GM23338 (cell line): ENCODE measurements around the gene ETV6. TPM values are rescaled to one million over a fixed set of nuclear protein-coding genes. Genes with fewer than 3 reads are reported as not detected.

Experiments
- ATAC-seq: fragments of 200-7000 bp; cut with Tn5 transposase; 3 replicates; pipeline ENCODE4 v1.9.1; 2020
- DNase-seq: peaks from one replicate; pipeline ENCODE4 v3.0.0-alpha.2; 2015; ENCODE audit warnings: low spot score
- H2AFZ ChIP-seq: fragments of 200-600 bp; sonication (generic); 2 replicates; pipeline ENCODE4 v1.8.0; 2016; ENCODE audit warnings: antibody characterized with exemption, mild to moderate bottlenecking, moderate library complexity
- H3F3A ChIP-seq: fragments of 200-600 bp; sonication (generic); replicated peaks from 2 replicates; pipeline ENCODE4 v1.8.0; 2017; ENCODE audit warnings: antibody characterized with exemption, mixed run types, low read depth
- H3K27ac ChIP-seq: fragments of 200-600 bp; sonication (generic); 2 replicates; pipeline ENCODE4 v1.6.1; 2016; ENCODE audit warnings: low read depth
- H3K27me3 ChIP-seq: fragments of 200-600 bp; sonication (generic); 2 replicates; pipeline ENCODE4 v1.8.0; 2016; ENCODE audit warnings: mild to moderate bottlenecking, mixed run types, moderate library complexity; ENCODE audit not compliant: insufficient read depth
- H3K36me3 ChIP-seq: fragments of 200-600 bp; sonication (generic); 2 replicates; pipeline ENCODE4 v1.8.0; 2016; ENCODE audit warnings: mild to moderate bottlenecking; ENCODE audit not compliant: insufficient read depth
- H3K4me1 ChIP-seq: fragments of 200-600 bp; sonication (generic); 2 replicates; pipeline ENCODE4 v1.8.0; 2016; ENCODE audit warnings: mild to moderate bottlenecking, moderate library complexity; ENCODE audit not compliant: insufficient read depth
- H3K4me2 ChIP-seq: fragments of 200-600 bp; sonication (generic); 2 replicates; pipeline ENCODE4 v1.7.1; 2017; ENCODE audit warnings: mixed run types
- H3K4me3 ChIP-seq: fragments of 200-600 bp; sonication (generic); 2 replicates; pipeline ENCODE4 v1.6.1; 2016; ENCODE audit warnings: mixed run types
- H3K79me2 ChIP-seq: fragments of 200-600 bp; sonication (generic); replicated peaks from 2 replicates; pipeline ENCODE4 v1.8.0; 2017; ENCODE audit warnings: mild to moderate bottlenecking; ENCODE audit not compliant: insufficient read depth
- H3K9me2 ChIP-seq: fragments of 200-600 bp; sonication (generic); 2 replicates; pipeline ENCODE4 v1.8.0; 2017; ENCODE audit not compliant: insufficient read depth
- H4K20me1 ChIP-seq: fragments of 200-600 bp; sonication (generic); replicated peaks from 2 replicates; pipeline ENCODE4 v1.8.0; 2017; ENCODE audit warnings: mild to moderate bottlenecking; ENCODE audit not compliant: insufficient read depth
- H3K27ac Mint-ChIP-seq: 2 replicates; pipeline ENCODE4 v1.8.0; 2020; ENCODE audit warnings: inconsistent platforms, mild to moderate bottlenecking, moderate library complexity, mixed read lengths
- H3K27me3 Mint-ChIP-seq: 3 replicates; pipeline ENCODE4 v1.8.0; 2022; ENCODE audit warnings: low read depth, mild to moderate bottlenecking, moderate library complexity, mixed read lengths, inconsistent platforms; ENCODE audit not compliant: insufficient read depth, poor library complexity
- H3K36me3 Mint-ChIP-seq: 3 replicates; pipeline ENCODE4 v1.8.0; 2021; ENCODE audit warnings: low read depth, mild to moderate bottlenecking, inconsistent platforms, moderate library complexity, mixed read lengths
- H3K4me1 Mint-ChIP-seq: 3 replicates; pipeline ENCODE4 v1.8.0; 2020; ENCODE audit warnings: mild to moderate bottlenecking, inconsistent platforms, mixed read lengths
- H3K4me3 Mint-ChIP-seq: 3 replicates; pipeline ENCODE4 v1.8.0; 2021; ENCODE audit warnings: moderate library complexity, mild to moderate bottlenecking, inconsistent platforms, mixed read lengths
- H3K9me3 Mint-ChIP-seq: 3 replicates; pipeline ENCODE4 v1.8.0; 2020; ENCODE audit warnings: moderate library complexity, mild to moderate bottlenecking, inconsistent platforms, mixed read lengths
- ETS1 ChIP-seq: IDR thresholded peaks from 2 replicates; pipeline ENCODE4 v1.6.1; 2016; ENCODE audit warnings: antibody characterized with exemption
- EZH2 ChIP-seq: fragments of 200-600 bp; sonication (generic); IDR thresholded peaks from one replicate; pipeline ENCODE4 v1.8.0; 2017; ENCODE audit warnings: antibody characterized with exemption, mild to moderate bottlenecking, low read depth; ENCODE audit not compliant: unreplicated experiment
- JUNB ChIP-seq: IDR thresholded peaks from one replicate; pipeline ENCODE4 v1.6.1; 2016; ENCODE audit warnings: antibody characterized with exemption; ENCODE audit not compliant: unreplicated experiment
- NANOG ChIP-seq: IDR thresholded peaks from 2 replicates; pipeline ENCODE4 v1.6.1; 2016; ENCODE audit warnings: antibody characterized with exemption, borderline replicate concordance
- POLR2AphosphoS5 ChIP-seq: IDR thresholded peaks from 2 replicates; pipeline ENCODE4 v1.6.1; 2016; ENCODE audit warnings: antibody characterized with exemption, low read depth
- STAT1 ChIP-seq: IDR thresholded peaks from one replicate; pipeline ENCODE4 v1.6.1; 2016; ENCODE audit warnings: antibody characterized with exemption; ENCODE audit not compliant: unreplicated experiment
- ZNF114 ChIP-seq: fragments of 250-450 bp; sonication (Bioruptor Pico); IDR thresholded peaks from 2 replicates; pipeline ENCODE4 v1.5.0; 2020; ENCODE audit warnings: mild to moderate bottlenecking, moderate library complexity
- ZNF331 ChIP-seq: fragments of 250-450 bp; sonication (Bioruptor Pico); IDR thresholded peaks from 2 replicates; pipeline ENCODE4 v1.5.0; 2020; ENCODE audit warnings: low read depth, mild to moderate bottlenecking, moderate library complexity
- polyA plus RNA-seq: library from polyadenylated mRNA; unstranded; fragments of >200 nt; fragmentation: Nextera tagmentation; extraction: Ambion mirVana; gene quantifications from 2 replicates; pipeline ENCODE4 v1.2.1, GENCODE V29; 2016
- total RNA-seq: library from RNA; depleted of rRNA; stranded (reverse); fragments of >200 nt; shearing (Covaris generic); gene quantifications from 2 replicates; pipeline ENCODE4 v1.2.3, GENCODE V29; 2014
- TF ChIP-seq, protein P1 (sequence below): fragments of 250-450 bp; sonication (Bioruptor Pico); IDR thresholded peaks from 2 replicates; pipeline ENCODE4 v1.5.0; 2020; ENCODE audit warnings: mild to moderate bottlenecking, moderate library complexity

The ETV6 gene
- total and polyA plus RNA-seq, 2 experiments from 2014 or later, result 7.5 to 15.1 TPM

DNA sequence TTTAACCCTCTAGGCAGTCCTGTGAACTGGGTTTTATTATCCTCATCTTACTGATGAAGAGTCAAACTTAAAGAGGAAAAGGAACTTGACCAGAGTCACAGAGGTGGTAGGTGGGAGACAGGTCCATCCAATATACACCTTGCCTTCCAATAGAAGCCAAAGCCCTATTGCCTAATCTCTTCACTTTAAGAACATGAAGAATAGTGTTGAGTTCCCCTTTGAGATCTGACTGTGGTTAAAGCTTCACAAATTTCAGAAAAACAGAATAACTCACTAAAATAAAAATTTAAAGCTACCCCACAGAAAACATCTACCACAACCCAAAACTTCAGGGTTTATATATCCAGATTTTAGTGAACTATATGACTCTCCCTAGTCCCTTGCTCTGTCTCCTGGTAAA is 115.4 kb downstream of the ETV6 start:
- Histone ChIP-seq H3K27ac (no peak overlapping the region), H3K79me2 (peaks cover 11% of the 10 kb centered on the region; the same call in 1 of the 2 replicates), H3K4me3 (no peak overlapping the region), H3K4me1 (peaks cover 32% of the 10 kb centered on the region), H3K4me2 (no peak overlapping the region; the same call in 1 of the 2 replicates), H3K27me3 (no peaks in the 10 kb centered on the region), H3F3A (no peaks in the 10 kb centered on the region), H3K9me2 (0 out of 2 replicates have a peak, but pooled peaks cover 5% of the 10 kb centered on the region), H4K20me1 (no peaks in the 10 kb centered on the region), H2AFZ (no peak overlapping the region), H3K36me3 (no peaks in the 10 kb centered on the region)
- ATAC-seq (no peak), DNase-seq (no peak)
- H3K9me3 Mint-ChIP-seq, result no peaks in the 10 kb centered on the region; the same call in 2 of the 3 replicates
- no peak overlapping the region for H3K27ac Mint-ChIP-seq
- peaks cover 51% of the 10 kb centered on the region for H3K4me1 Mint-ChIP-seq
- no peaks in the 10 kb centered on the region for H3K36me3 Mint-ChIP-seq
- TF ChIP-seq NANOG, result no peak
- TF ChIP-seq STAT1, result no peak
- TF ChIP-seq JUNB, result no peak
- no peak for TF ChIP-seq EZH2
- TF ChIP-seq, protein P1, sequence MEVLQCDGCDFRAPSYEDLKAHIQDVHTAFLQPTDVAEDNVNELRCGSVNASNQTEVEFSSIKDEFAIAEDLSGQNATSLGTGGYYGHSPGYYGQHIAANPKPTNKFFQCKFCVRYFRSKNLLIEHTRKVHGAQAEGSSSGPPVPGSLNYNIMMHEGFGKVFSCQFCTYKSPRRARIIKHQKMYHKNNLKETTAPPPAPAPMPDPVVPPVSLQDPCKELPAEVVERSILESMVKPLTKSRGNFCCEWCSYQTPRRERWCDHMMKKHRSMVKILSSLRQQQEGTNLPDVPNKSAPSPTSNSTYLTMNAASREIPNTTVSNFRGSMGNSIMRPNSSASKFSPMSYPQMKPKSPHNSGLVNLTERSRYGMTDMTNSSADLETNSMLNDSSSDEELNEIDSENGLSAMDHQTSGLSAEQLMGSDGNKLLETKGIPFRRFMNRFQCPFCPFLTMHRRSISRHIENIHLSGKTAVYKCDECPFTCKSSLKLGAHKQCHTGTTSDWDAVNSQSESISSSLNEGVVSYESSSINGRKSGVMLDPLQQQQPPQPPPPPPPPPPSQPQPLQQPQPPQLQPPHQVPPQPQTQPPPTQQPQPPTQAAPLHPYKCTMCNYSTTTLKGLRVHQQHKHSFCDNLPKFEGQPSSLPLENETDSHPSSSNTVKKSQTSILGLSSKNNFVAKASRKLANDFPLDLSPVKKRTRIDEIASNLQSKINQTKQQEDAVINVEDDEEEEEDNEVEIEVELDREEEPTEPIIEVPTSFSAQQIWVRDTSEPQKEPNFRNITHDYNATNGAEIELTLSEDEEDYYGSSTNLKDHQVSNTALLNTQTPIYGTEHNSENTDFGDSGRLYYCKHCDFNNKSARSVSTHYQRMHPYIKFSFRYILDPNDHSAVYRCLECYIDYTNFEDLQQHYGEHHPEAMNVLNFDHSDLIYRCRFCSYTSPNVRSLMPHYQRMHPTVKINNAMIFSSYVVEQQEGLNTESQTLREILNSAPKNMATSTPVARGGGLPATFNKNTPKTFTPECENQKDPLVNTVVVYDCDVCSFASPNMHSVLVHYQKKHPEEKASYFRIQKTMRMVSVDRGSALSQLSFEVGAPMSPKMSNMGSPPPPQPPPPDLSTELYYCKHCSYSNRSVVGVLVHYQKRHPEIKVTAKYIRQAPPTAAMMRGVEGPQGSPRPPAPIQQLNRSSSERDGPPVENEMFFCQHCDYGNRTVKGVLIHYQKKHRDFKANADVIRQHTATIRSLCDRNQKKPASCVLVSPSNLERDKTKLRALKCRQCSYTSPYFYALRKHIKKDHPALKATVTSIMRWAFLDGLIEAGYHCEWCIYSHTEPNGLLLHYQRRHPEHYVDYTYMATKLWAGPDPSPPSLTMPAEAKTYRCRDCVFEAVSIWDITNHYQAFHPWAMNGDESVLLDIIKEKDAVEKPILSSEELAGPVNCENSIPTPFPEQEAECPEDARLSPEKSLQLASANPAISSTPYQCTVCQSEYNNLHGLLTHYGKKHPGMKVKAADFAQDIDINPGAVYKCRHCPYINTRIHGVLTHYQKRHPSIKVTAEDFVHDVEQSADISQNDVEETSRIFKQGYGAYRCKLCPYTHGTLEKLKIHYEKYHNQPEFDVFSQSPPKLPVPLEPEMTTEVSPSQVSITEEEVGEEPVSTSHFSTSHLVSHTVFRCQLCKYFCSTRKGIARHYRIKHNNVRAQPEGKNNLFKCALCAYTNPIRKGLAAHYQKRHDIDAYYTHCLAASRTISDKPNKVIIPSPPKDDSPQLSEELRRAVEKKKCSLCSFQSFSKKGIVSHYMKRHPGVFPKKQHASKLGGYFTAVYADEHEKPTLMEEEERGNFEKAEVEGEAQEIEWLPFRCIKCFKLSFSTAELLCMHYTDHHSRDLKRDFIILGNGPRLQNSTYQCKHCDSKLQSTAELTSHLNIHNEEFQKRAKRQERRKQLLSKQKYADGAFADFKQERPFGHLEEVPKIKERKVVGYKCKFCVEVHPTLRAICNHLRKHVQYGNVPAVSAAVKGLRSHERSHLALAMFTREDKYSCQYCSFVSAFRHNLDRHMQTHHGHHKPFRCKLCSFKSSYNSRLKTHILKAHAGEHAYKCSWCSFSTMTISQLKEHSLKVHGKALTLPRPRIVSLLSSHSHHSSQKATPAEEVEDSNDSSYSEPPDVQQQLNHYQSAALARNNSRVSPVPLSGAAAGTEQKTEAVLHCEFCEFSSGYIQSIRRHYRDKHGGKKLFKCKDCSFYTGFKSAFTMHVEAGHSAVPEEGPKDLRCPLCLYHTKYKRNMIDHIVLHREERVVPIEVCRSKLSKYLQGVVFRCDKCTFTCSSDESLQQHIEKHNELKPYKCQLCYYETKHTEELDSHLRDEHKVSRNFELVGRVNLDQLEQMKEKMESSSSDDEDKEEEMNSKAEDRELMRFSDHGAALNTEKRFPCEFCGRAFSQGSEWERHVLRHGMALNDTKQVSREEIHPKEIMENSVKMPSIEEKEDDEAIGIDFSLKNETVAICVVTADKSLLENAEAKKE (CRISPR knock-in tag), result no peak
- TF ChIP-seq ZNF331 (CRISPR knock-in tag), result no peak
- no peak for TF ChIP-seq ZNF114 (CRISPR knock-in tag)
- TF ChIP-seq ETS1, result no peak
- no peak for TF ChIP-seq POLR2AphosphoS5
- peaks cover 10% of the 10 kb centered on the region for H3K27me3 Mint-ChIP-seq
- no peak overlapping the region for H3K4me3 Mint-ChIP-seq
